Measurements from ENCODE around the gene TRAF7.

GRCh38 chr16:2208308-2208707 lies 52.7 kb downstream of the TRAF7 start:
- TF ChIP-seq, protein P1, sequence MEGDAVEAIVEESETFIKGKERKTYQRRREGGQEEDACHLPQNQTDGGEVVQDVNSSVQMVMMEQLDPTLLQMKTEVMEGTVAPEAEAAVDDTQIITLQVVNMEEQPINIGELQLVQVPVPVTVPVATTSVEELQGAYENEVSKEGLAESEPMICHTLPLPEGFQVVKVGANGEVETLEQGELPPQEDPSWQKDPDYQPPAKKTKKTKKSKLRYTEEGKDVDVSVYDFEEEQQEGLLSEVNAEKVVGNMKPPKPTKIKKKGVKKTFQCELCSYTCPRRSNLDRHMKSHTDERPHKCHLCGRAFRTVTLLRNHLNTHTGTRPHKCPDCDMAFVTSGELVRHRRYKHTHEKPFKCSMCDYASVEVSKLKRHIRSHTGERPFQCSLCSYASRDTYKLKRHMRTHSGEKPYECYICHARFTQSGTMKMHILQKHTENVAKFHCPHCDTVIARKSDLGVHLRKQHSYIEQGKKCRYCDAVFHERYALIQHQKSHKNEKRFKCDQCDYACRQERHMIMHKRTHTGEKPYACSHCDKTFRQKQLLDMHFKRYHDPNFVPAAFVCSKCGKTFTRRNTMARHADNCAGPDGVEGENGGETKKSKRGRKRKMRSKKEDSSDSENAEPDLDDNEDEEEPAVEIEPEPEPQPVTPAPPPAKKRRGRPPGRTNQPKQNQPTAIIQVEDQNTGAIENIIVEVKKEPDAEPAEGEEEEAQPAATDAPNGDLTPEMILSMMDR (IDR thresholded peaks at IDR 0.05): no peak
- no peak for TF ChIP-seq POLR2A (IDR thresholded peaks at IDR 0.05)
